Measurements from ENCODE around the gene VAMP5.
"Not testable (repeated sequence)": the region's sequence is repeated elsewhere in the genome, so short reads cannot be mapped to it uniquely, and the experiment has no call there.

Gene VAMP5

DNA sequence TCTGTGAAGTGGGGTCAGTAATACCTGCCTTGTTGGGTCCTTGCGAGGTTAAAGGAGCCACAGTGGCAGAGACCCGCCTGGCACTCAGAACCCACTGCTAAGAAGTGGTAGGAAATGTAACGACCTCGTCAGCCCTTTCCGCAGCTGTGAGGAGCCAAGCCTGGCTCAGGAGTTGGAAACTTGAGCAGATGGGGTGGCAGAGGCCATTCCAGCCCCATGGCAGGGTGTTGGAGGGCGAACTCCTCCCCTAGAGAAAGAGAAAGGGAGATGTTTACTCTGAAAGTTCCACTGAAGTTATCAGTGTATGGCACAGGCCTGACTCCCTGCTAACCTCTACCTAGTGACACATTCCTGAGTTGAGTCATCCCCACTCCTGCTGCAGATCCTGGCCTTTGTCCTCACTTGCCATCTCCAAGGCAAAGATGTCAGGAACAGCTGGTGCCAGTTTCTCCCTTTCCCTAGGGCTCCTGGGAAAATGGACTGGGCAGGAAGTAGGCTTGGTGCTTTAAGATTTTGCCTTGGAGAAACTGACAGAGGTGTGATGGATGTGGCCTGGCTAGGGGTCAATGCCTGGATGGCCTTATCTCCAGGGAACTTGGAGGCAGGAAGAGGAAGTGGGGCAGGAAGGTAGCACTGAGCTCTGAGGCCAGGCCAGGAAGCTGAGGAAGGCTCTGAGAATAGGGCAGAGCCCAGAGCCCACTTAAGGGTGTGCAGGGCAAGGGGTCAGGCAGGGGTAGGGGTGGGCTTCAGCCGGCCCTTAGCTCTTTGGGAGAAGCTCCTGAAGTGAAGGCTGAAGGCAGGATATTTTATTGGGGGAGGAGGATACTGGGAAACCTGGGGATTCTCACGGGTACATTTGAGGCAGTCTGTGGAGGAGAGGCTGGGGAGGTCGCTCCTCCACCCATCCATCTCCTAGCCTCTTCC, 888 bp downstream of the VAMP5 start:
- peak; percentile 85 for DNase-seq (ENCODE audit: low spot score)

DNA sequence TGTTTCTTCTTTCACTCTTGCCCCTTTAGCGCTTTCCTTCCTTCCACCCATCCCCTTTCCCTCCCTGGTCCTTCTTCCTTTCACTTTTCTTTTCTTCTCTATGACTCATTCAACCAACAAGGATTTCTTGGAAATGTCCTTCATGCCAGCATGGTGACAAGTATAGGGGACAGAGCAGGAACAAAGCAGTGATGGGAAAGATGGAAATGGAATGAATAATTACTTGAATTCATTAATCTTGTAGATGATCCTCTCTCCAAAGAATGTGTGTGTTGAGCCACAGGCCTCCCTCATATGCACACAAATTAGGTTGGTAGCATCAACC, 1.5 kb downstream of the VAMP5 start:
- peak; percentile 88 for DNase-seq (ENCODE audit: low spot score)

DNA sequence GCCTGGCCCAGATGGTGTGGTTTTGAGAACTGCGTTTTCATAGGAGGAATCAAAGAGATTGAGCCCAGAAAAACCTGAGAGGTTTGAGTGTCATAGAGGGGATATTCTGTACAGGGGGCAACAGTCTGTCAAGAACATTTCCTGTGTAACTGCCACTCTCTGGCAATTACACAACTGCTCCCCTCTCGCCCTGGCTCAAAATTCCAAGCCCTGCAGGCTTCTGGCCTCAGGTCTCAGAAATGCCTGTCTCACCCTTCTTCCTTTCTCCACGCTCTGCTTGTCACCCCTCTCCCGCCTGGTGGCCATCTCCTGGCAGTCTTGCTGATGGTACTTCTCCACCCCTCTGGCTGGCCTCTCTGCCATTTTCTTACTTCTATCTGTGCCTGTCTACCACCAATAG, 4.0 kb downstream of the VAMP5 start:
- no peak for DNase-seq (ENCODE audit: low spot score)

DNA sequence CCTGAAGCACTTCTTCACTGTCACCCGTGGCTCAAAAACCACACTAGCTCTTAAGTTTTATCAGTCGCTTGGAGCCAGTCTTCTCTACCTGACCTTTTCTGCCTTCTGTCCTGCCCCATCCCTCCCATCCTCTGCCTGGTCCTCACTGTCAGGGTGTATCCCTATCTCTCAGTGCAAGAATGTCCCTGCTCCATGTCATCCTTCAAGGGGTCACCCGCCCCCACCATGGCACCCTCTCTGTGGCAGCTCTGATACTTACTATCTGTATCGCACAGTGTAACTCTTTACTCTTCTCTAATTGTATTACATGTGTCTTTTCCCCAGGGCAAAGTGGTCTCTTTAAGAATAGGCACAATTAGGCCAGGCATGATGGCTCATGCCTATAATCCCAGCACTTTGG, 4.4 kb downstream of the VAMP5 start:
- DNase-seq (ENCODE audit: low spot score): no peak

DNA sequence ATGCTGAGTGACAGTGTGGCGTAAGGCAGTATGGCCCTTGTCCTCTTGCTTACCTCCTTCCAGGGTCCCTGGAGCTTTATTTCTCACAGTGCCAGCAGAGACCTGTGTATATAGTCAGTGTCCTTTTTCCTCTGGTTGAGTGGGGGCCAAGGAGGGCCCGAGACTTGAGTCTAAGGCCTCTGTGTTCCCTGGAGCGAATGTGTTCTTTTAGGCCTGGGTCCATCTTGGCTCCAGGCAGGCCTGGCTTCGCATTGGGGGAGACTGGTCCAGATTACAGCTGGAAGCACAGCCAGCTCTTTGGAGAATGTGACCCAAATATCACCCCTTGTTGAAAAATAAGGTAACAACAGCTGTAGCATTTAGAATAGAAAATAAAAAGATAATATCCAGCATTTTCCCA, 5.0 kb downstream of the VAMP5 start:
- no peak for DNase-seq (ENCODE audit: low spot score)

DNA sequence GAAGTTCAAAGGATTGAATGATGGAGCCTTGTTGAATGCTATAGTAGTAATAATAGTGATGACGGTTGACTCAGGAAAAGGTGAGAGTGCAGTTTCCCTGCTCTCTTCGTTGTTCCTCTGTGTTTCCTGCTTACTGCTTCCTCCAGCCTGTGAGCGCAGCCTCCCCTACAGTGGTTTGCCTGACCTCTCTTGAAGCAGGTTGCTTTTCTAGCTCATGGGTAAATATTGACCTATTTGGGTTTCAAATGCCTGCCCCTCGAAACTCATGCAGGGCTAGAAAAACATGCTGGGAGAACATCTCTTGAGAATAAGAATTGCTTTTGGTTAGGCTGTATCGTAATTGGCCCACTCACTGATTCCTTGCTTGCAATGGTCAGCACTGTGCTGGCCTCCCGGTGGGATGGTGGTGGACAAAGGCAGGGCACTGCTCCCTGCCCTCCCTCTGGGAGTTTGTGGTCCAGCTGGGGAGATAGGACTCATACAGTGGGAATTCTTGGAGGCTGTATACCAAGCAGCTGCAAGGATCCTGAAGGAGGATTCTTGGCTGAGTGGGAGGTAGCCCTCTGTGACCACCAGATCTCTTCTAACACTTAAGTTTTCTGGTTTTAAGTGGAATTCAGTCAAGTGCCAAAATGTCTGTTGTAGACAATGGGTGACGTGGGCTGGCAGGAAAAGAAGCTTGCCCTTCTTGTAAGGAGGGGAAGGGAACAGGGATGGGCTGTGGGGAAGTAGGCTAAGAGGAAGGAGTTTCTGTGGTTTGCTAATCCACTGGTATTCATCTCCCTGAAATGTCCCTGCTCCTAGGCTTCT, 6.0 kb downstream of the VAMP5 start:
- DNase-seq (ENCODE audit: low spot score): peak; percentile 92

DNA sequence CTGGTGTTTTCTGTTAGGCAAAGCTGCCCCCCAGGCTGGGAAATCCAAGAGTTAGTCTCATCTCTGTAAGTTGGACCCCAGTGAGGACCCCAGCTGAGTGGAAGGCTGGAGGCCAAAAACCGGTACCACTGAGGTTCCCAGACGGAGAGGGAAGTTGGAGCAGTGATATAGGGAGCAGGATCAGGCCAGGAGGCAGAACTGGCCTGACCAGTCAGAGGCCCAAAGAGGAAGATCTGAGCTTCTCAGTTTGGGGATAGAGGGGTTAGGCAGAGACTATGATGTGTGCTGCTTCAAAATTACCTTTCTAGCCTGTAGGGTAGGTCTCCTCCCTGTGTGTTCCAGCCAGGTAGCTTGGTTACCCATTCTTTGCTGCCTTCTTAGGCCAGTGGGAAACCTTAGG, 6.7 kb downstream of the VAMP5 start:
- DNase-seq (ENCODE audit: low spot score): no peak

DNA sequence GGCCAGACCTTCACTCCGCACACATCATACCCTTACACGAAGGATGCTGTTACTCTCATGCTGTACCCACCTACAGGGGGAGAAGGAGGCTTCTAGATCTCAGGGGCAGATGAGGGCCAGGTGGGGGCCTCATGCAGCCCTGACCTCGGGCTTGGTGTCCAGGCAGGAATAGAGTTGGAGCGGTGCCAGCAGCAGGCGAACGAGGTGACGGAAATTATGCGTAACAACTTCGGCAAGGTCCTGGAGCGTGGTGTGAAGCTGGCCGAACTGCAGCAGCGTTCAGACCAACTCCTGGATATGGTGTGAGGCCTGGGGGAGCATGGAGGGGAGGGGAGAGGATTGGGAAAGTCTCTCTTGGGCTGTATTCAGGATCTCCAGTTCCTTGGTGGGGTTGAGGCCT, 7.3 kb downstream of the VAMP5 start:
- no peak for DNase-seq (ENCODE audit: low spot score)

DNA sequence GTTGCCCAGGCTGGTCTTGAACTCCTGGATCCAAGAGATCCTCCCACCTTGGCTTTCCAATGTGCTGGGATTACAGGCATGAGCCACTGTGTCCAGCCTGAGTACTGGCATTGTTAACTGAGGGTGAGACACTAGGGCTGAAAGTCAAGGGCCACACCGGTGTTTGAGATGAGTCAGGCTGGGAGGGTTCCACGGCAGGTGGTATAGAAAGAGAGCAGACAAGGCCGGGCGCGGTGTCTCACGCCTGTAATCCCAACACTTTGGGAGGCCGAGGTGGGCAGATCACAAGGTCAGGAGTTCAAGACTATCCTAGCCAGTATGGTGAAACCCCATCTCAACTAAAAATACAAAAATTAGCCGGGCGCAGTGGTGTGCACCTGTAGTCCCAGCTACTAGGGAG, 8.1 kb downstream of the VAMP5 start:
- DNase-seq (ENCODE audit: low spot score): not testable (repeated sequence)

DNA sequence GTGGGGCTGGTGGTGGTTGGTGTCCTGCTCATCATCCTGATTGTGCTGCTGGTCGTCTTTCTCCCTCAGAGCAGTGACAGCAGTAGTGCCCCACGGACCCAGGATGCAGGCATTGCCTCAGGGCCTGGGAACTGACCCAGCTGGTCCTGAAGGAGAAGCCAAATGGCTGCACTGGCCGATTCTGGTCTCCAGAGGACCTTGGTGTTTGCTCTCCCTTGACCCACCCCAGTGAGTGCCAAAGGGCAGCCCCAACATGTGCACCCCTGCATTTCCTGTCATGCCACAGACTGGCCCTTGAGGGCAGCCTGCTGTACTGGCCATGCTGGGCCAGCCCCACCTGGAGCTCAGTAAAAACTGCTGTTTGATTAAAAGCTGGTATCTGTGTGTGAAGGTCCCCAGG, 8.8 kb downstream of the VAMP5 start:
- no peak for DNase-seq (ENCODE audit: low spot score)

DNA sequence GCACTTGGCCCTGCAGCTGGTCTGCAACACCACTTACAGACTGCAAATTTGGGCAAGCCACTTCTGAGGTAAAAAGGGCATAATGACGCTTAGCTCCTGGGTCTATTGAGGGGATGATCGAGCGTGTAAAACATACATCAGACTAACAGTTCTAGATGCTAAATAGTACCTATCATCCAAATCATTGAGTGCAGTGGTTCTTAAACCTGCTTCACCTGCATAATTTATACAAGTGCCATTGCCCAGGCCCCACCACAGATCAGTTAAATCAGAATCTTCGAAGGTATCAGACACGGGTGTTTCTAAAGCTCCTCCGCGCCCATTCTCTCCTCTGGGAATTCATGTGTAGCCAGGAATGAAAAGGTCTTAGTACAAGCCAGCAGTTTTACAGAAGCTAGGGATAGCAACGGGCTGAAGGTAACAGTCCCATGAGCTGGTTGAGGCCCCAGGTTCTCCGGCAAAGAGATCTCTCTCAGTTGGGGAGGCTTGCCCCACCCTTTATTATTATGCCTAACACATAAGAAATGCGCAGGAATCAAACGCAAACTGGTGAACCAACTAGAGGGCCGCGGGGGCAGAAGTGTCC, 10.6 kb downstream of the VAMP5 start:
- DNase-seq (ENCODE audit: low spot score): no peak

DNA sequence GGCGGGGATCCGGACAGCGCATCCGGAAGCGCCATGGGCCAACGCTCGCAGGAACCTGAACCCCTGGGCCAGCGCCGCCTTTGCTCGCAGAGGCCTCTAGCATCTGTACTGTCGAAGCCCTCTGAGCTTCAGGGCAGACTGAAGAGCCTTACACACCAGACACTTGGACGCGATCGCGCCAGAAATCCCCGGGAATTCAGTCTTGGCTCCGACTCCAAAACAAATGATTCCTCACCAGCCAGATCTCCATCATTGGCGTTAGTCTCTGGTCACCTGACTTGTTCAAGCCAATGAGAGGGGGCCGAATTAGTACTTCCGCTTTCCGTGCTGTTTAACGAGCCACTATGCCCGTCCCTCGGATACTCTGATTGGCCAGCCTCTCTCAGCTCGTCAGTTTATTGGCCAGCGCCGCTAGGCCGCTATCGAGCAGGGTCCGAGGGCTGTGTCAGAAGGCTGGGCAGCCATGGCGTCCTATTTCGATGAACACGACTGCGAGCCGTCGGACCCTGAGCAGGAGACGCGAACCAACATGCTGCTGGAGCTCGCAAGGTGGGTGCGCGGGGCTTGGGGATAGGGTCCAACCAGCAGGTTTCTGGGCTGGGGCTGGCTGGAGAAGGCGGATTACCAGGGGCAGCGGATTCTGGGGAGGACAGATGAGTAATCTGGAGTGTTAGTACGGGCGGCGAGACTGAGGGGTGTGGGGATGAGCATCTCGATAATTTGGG, 11.2 kb downstream of the VAMP5 start, which contains the start of gene RNF181:
Gene RNF181 (plus strand): TSS at position 445 of the 725 bp plus-strand sequence. CDS start 19 bp downstream, at position 464.
- peak; percentile 99 for DNase-seq (ENCODE audit: low spot score)

DNA sequence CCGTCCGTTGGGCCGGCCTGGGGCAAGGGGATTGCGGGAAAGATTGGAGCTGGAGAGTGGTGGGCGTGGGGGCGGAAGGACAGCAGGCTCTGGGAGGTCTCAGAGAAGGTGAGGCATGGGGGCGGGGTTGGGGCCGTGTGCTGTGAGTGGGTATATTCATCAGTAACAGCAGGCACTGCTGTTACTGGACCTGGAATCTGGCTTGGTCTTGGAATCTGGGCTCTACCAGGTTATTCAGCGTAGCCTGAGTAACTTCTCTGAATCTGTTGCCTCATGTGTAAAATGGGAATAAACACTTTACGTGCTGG, 11.7 kb downstream of the VAMP5 start:
- peak; percentile 29 for DNase-seq (ENCODE audit: low spot score)

DNA sequence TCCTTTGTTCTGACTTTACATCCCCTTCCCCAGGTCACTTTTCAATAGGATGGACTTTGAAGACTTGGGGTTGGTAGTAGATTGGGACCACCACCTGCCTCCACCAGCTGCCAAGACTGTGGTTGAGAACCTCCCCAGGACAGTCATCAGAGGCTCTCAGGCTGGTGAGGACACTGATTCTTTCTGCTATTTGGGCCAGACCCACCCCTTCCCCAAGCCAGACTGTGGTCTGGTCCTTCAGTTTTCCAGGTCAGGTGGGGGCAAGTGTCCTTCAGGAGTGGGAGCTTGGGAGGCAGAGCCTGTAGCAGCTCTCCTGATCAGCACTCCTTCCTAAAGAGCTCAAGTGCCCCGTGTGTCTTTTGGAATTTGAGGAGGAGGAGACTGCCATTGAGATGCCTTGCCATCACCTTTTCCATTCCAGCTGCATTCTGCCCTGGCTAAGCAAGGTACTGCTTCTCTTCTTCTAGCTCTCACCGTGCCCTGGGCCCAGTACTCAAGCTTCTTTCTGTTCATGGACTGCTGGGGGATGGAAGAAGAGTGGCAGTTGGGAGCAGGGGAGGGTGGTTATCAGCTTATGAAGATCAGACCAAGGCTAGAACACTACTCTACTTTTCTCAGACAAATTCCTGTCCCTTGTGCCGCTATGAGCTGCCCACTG, 12.4 kb downstream of the VAMP5 start:
- no peak for DNase-seq (ENCODE audit: low spot score)

DNA sequence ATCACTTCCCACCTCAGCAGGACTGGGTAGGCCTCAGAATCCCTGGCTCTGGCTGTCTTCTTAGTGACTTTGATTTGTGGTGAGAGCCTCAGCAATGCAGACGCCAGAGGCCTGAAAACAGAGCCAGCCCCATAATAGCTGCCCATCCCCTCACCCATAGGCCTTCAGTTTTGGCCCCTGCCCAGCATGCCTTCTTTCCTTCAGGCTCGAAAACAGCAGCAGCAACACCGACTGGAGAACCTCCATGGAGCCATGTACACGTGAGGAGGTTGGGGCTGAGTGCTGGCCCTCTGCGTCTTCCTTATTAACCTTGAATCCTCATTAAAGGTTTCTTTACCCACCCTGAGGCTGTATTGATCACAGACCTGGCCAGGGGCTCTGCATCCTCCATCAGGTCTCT, 13.0 kb downstream of the VAMP5 start:
- DNase-seq (ENCODE audit: low spot score): no peak

DNA sequence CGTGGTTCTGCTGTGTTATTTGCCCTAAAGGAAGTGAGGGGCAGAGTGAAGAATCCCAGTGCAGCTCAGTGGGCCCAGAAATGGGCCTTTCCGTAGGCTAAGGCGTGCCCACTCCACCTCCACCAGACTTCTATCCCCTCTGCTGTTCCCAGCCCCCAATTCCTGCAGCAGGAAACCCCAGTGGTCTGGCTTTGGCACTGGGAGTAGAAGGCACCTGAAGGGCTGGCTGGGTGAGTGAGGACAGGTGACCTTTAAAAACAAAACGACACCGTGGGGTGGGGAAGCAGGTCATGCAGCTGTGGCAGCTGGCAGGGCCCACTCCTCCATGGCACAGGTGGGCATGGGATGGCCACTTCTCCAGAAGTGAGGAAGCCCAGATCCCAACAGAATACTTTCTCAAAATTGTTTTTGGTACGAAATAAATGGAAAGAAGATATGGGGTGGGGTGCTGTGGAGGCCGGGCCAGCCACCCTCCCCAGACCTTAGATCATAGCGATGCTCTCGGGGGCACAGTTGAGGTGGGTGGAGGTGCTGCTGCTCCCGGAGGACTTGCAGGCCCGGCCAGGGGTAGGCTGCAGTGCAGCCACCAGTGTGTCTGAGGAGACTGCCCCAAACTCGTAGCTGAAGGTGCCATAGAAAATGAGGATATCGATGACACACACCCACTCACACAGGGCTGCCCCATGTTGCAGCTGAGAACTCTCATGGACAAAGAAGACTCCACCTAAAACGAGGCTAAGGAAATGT, 14.5 kb downstream of the VAMP5 start:
- DNase-seq (ENCODE audit: low spot score): no peak

DNA sequence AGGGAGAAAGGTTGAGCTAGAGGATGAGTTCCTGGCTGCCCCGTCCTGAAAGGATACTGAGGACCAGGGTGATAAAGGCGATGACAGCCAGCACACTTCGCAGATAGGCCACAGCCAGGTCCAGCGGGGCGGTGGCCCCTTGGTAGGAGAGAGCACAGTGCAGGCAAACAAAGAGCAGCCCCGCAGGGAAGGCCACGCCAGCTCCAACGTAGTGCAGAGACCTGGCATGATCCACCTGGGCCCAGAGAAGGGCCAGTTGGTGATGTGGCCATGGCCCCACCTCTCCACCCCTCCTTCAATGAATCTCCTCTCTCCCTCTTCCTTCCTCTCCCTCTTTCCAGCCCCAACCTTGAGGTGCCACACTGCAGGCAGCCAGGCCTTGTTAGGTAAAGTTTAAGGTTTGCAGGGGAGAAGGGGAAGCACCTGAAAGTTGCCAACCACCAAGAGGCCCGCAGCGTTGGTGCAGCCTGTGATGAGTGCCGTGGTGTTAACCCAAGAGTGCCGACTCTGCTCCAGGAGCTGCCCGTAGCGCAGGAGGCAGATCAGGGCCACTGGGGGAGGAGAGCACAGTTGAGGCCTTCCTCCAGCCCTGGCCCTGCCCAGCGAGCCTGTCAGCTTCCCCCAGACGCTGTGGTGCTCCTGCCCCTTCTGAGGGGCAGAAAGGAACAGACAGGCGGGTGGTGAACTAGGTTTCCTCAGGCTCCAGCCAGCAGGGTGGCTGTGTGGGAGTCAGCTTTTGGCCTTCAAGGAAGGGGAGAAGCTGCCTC, 15.4 kb downstream of the VAMP5 start:
- DNase-seq (ENCODE audit: low spot score): no peak

DNA sequence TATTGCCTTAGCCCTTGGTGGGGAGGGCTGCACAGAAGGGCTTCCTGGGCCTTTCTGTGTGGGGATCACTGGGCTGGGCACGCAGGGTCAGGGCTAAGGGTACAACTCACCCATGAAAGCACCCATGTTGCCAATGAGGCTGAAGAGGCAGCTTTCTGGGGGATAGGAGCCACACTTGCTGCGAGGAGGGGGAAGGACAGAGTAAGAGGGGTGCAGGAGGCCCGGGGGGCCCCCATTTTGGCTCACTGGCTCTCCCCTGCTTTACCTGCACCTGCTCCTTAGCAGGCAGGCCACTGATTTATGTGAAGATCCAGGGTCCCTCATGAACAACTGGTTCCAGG, 16.0 kb downstream of the VAMP5 start:
- no peak for DNase-seq (ENCODE audit: low spot score)

DNA sequence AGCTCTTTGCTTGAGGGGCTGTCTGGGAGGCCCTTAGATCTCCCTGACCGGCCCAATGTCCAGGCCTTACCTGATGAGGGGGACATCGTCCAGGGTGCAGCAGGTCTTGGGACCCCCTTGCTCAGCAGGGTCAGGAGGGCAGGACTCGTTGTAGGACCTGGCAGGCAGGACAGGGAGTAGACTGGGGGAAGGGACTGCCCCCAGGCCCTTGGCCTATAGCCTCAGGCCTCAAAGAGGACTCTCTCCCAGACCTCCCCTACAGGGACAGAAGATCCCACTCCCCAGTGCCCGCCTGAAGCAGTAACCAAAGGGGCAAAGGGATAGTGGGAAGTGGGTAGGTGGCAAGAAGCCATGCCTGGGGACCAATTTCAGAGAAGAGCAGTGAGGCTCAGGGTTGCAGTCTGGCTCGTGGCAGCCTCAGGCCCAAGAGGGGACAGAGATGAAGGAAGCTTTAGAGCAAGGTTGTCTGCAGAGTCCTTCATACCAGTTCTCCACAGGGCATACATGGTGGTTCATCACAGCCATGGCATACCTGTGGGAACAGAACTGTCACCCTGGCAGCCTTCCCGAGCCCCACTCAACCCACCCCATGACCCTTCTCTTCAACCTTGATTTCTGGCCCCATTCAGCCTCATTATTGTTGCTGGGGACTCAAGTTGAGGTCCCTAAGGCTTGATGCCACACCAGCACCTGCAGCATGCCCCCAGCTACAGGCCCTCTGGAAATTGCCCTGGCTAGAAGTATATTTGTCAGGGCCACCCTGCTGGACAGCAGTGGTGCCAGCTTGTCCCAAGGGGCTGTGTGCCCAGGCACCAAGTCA, 16.9 kb downstream of the VAMP5 start:
- DNase-seq (ENCODE audit: low spot score): no peak

Data from hepatic stellate cell (primary cell).